Left ventricle myocardium inferior (tissue), 1 donor: ENCODE data around the gene CCSER1. TPM values are rescaled to one million over a fixed set of nuclear protein-coding genes. Genes with fewer than 3 reads are reported as not detected.
"Not testable (repeated sequence)": the region's sequence is repeated elsewhere in the genome, so short reads cannot be mapped to it uniquely, and the experiment has no call there.

Experiments
- DNase-seq: peaks from one replicate; pipeline ENCODE4 v3.0.0-alpha.2; 2020
- H3K27ac ChIP-seq: fragments of 200-600 bp; replicated peaks from 2 replicates; pipeline ENCODE4 v1.8.0; 2021
- H3K27me3 ChIP-seq: fragments of 200-600 bp; 2 replicates; pipeline ENCODE4 v1.8.0; 2021; ENCODE audit warnings: low read depth
- H3K36me3 ChIP-seq: fragments of 200-600 bp; 2 replicates; pipeline ENCODE4 v1.8.0; 2021
- H3K4me1 ChIP-seq: fragments of 200-600 bp; 2 replicates; pipeline ENCODE4 v1.8.0; 2021
- H3K4me3 ChIP-seq: fragments of 200-600 bp; 2 replicates; pipeline ENCODE4 v1.8.0; 2021; ENCODE audit warnings: mild to moderate bottlenecking, moderate library complexity
- H3K9me3 ChIP-seq: fragments of 200-600 bp; replicated peaks from 2 replicates; pipeline ENCODE4 v1.8.0; 2021
- intact Hi-C: fragments of 100-400 bp; cut with micrococcal nuclease; formaldehyde crosslinking; loops from one replicate; pipeline ENCODE4 v1.11.0; 2022
- total RNA-seq: library from RNA; stranded (reverse); fragmentation: NEBNext Ultra II Directional; extraction: Animal tissue kit (Norgen Biotek cat#: 25700); gene quantifications from one replicate; pipeline ENCODE4 v1.2.1, GENCODE V29; 2021
- TF ChIP-seq, protein P1 (sequence below): fragments of 200-600 bp; IDR thresholded peaks from 2 replicates; pipeline ENCODE4 v1.8.0; 2021; ENCODE audit warnings: antibody characterized with exemption, mild to moderate bottlenecking, borderline replicate concordance
- donor health status: DM: no; HTN: yes; CAD: no; lungs with severe emphysema.

CCSER1 gene
- total RNA-seq, 1 donor from 2014 or later: 13.2 TPM

DNA sequence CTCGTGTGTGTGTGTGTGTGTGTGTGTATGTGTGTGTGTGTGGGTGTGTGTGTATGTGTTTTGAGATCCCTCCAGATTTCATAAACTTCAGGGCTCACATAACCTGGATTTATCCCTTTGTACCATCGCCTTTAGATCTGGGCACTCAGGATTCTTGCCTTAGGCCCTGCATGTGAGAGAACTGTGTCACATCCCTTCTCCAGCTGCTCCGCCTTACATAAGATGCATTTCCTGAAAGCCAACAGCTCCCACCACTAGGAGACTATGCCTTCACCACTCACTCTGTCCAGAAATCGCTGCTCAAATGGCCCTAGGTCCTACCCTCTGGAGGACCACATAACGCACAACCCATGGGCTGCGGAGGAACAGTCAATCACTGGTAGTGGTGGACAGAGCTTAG is 348.8 kb downstream of the CCSER1 start:
- Histone ChIP-seq H3K4me1 (no peaks in the 10 kb centered on the region), H3K27ac (no peak overlapping the region), H3K4me3 (no peak overlapping the region), H3K9me3 (peaks cover 18% of the 10 kb centered on the region), H3K27me3 (no peaks in the 10 kb centered on the region), H3K36me3 (no peaks in the 10 kb centered on the region)
- no peak for DNase-seq
- intact Hi-C loops: no loop called here
- TF ChIP-seq, protein P1, sequence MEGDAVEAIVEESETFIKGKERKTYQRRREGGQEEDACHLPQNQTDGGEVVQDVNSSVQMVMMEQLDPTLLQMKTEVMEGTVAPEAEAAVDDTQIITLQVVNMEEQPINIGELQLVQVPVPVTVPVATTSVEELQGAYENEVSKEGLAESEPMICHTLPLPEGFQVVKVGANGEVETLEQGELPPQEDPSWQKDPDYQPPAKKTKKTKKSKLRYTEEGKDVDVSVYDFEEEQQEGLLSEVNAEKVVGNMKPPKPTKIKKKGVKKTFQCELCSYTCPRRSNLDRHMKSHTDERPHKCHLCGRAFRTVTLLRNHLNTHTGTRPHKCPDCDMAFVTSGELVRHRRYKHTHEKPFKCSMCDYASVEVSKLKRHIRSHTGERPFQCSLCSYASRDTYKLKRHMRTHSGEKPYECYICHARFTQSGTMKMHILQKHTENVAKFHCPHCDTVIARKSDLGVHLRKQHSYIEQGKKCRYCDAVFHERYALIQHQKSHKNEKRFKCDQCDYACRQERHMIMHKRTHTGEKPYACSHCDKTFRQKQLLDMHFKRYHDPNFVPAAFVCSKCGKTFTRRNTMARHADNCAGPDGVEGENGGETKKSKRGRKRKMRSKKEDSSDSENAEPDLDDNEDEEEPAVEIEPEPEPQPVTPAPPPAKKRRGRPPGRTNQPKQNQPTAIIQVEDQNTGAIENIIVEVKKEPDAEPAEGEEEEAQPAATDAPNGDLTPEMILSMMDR: no peak

DNA sequence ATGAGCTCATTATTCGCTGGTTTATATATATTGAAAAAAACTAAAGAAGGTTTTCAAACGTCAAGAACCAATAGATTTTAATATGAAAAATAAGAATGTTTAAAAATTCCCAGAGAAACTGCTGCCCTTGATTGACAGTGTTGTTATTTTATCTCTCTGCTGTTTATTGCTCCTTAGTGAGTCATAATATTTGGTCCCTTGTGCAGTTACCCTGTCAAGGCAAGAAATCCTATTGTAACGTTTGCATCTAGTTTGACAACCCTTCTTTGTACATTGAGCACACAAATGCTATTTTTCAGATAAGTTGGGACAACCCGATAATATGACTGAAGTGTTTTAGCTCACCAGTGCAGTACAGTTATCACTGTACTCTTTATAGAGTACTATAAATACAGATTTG is 349.4 kb downstream of the CCSER1 start:
- Histone ChIP-seq H3K27me3 (no peaks in the 10 kb centered on the region), H3K9me3 (peaks cover 18% of the 10 kb centered on the region), H3K4me1 (no peaks in the 10 kb centered on the region), H3K4me3 (no peak overlapping the region), H3K27ac (no peak overlapping the region), H3K36me3 (no peaks in the 10 kb centered on the region)
- DNase-seq: no peak
- TF ChIP-seq, protein P1: no peak
- intact Hi-C loops: no loop called here

DNA sequence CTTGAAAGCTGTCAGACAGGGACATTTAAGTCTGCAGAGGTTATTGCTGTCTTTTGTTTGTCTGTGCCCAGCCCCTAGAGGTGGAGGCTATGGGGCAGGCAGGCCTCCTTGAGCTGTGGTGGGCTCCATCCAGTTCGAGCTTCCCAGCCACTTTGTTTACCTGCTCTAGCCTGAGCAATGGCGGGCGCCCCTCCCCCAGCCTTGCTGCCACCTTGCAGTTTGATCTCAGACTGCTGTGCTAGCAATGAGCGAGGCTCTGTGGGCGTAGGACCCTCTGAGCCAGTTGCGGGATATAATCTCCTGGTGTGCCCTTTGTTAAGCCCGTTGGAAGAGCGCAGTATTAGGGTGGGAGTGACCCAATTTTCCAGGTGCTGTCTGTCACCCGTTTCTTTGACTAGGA is 357.7 kb downstream of the CCSER1 start:
- intact Hi-C loops, H3K4me1 ChIP-seq, H3K36me3 ChIP-seq, H3K27ac ChIP-seq, H3K4me3 ChIP-seq, DNase-seq, H3K27me3 ChIP-seq: not testable (repeated sequence)
- peaks cover 17% of the 10 kb centered on the region for H3K9me3 ChIP-seq

DNA sequence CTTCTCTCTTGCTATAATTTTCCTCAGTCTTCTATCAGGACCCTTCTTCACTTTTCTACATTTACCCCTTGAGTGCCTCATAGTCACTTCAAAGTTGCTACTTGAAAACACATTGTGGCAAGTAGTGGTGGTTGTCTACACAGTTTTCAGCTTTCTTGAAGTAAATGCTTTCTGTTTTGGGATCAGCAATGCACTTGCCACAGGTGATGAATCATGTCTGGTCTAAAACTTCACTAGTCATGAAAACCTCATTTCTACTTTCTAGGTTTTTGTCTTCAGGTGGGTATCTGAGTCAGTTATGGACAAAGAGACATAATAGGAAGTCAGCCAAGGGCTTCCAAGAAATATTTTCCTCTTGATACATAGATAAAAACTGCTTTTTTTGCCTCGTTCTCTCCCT is 359.2 kb downstream of the CCSER1 start:
- H3K4me1 ChIP-seq: no peaks in the 10 kb centered on the region
- intact Hi-C loops: no loop called here
- H3K4me3 ChIP-seq: no peak overlapping the region
- peaks cover 15% of the 10 kb centered on the region for H3K9me3 ChIP-seq
- H3K36me3 ChIP-seq: no peaks in the 10 kb centered on the region
- DNase-seq: no peak
- no peak overlapping the region for H3K27ac ChIP-seq
- no peaks in the 10 kb centered on the region for H3K27me3 ChIP-seq
- TF ChIP-seq, protein P1: no peak

DNA sequence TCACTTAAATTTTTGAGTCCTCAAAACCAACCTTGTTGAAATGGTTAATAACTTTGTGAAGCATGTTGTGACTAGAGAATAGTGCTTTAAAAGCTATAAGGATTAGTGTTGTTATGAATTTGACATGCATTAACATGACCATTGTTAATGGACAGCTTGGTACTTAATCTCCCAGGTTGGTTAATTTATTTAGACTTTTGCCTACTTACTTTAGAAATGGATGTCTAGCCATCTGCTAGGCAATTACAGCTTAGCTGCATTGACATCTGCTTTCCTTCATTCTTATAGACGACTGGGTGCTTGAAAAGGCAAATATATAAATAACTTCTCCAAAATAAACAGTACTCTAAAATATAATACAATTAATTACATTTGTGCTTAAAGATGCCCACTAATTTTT is 368.0 kb downstream of the CCSER1 start:
- no peak overlapping the region for H3K4me3 ChIP-seq
- TF ChIP-seq, protein P1: no peak
- no peak overlapping the region for H3K27ac ChIP-seq
- DNase-seq: no peak
- no peaks in the 10 kb centered on the region for H3K36me3 ChIP-seq
- peaks cover 9% of the 10 kb centered on the region for H3K9me3 ChIP-seq
- no peaks in the 10 kb centered on the region for H3K27me3 ChIP-seq
- no peaks in the 10 kb centered on the region for H3K4me1 ChIP-seq
- intact Hi-C loops: no loop called here

DNA sequence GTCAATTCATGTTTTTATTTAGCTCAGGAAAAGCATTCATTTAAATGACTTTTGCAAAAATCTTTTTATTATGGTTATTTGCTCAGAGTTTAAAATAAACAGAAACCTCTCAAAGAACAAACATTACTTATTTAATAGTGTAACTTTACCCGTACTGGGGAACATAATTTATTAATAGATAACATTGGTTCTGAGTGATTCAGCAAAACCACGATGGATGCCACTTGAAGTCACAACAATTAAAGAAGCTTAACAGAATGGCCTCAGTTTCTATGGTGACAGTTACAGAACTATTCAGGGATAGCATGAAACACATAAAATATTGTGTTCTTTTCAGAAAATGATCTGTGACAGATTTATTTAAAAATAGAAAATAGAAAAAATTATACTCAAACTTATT is 368.7 kb downstream of the CCSER1 start:
- Histone ChIP-seq H3K27me3 (no peaks in the 10 kb centered on the region), H3K4me3 (no peak overlapping the region), H3K36me3 (no peaks in the 10 kb centered on the region), H3K4me1 (no peaks in the 10 kb centered on the region), H3K9me3 (peaks cover 2% of the 10 kb centered on the region), H3K27ac (no peak overlapping the region)
- intact Hi-C loops: no loop called here
- TF ChIP-seq, protein P1: no peak
- DNase-seq: no peak
